Dedifferentiated amniotic fluid mesenchymal stem cell (primary cell): ENCODE results near the gene MRFAP1.
A peak's percentile ranks its signal among the peaks of the same experiment; 100 is the strongest.

Experiments
- DNase-seq: peaks from one replicate; pipeline ENCODE4 v3.0.0-alpha.2; 2016; ENCODE audit errors: extremely low spot score

The MRFAP1 gene

DNA sequence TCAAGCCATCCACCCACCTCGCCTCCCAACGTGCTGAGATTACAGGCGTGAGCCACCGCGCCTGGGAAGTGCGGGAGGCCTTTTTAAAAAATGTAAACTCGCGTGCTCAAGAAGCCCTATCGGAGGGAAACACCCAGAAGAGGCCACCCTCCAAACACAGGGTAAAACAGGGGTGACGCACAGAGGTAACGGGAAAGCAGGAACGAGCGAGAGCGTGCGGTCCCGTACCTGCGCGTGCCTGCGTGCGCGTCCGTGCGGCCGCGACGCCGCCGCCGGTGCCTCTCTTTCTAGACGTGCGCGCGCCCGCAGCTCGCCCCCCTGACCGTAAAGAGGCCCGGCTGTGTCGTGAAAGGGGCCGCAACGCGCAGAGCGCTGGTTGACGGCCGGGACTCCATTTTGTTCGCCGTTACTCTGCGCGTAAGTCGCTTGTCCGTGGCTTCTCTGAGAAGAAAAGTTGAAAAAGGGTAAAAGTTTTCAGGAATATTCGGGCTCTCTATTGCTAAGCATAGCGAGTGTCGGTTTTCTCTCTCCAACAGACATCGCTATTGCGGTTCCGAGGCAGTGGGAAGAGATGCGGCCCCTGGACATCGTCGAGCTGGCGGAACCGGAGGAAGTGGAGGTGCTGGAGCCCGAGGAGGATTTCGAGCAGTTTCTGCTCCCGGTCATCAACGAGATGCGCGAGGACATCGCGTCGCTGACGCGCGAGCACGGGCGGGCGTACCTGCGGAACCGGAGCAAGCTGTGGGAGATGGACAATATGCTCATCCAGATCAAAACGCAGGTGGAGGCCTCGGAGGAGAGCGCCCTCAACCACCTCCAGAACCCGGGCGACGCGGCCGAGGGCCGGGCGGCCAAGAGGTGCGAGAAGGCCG is at the start of gene MRFAP1:
MRFAP1 (plus strand) TSS at position 394 of the 872 bp plus-strand sequence; CDS start at position 572, 178 bp downstream.
- peak; percentile 90 for DNase-seq

DNA sequence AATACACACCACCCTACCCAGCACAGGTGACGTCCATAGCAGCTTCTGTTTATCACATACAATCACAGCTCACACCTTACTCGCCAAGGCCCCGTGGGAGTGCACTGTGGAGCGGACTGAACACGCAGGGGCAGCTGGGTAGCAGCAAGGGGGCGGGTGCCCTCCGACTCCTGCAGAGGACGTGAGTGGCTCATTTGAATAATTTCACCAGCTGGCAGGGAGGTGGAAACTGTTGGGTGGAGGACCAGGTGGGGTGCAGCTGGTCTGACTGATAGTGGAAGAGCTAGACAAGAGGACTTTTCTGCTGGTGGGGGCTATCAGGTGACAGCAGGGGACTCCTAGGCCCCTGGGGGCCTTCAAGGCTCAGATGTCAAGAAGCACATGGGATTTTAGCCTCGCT is 49.2 kb upstream of the MRFAP1 start:
- DNase-seq = no peak

GRCh38 chr4:6591781-6592180 is 48.7 kb upstream of the MRFAP1 start:
- DNase-seq = no peak

DNA sequence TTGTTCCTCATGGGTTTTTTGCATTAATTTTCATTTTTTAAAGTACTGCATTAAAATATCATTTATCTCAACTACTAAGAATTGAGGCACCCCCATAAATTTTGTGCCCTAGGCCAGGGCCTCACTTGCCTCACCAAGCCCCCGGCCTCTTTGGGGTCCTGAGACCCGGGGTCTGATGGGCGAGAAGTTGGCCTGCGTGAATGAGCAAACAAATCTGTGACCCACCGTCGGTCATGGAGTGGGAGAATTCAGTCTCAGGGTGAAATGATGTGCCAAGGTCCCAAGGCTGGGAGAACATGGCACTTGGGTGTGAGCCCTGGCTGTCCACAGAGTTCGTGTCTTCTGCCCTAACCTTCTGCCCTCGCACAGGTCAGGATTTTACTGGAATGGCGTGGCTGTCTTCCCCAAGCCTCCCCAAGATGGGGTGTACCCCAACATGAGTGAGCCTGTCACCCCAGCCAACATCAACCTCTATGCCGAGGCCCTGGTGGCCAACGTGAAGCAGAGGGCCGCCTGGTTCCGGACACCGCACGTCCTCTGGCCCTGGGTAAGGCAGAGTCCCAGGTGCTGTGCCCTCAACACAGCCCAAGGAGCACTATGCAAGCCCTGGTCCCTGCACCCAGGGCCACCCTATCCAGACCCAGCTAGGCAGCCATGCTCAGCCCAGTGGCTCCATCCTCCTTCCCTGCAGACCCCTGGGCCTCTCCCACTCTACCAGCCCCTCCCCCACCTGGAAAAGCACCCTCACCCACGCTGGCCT is 47.5 kb upstream of the MRFAP1 start:
- DNase-seq = no peak

GRCh38 chr4:6594341-6594740 is 46.1 kb upstream of the MRFAP1 start:
- no peak for DNase-seq

- no peak for DNase-seq
Measured at GRCh38 chr4:6594826-6595355, 45.6 kb upstream of the MRFAP1 start.

GRCh38 chr4:6595897-6596537 is 44.5 kb upstream of the MRFAP1 start:
- DNase-seq = no peak

DNA sequence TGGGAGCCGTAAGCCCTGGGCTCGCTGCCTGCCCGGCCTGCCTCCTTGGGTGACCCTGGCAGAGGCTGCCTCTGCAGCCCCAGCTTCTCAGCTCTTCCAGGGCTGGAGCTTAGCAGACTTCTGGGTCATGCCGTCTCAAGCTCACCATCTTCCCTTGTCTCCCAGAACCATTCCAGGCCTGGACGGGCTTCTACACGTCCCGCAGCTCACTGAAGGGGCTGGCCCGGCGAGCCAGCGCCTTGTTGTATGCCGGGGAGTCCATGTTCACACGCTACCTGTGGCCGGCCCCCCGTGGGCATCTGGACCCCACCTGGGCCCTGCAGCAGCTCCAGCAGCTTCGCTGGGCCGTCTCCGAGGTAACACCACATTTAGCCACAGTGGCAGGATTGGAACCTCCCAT is 43.5 kb upstream of the MRFAP1 start:
- no peak for DNase-seq

- no peak for DNase-seq
Measured at GRCh38 chr4:6598127-6598526, 42.4 kb upstream of the MRFAP1 start.

DNA sequence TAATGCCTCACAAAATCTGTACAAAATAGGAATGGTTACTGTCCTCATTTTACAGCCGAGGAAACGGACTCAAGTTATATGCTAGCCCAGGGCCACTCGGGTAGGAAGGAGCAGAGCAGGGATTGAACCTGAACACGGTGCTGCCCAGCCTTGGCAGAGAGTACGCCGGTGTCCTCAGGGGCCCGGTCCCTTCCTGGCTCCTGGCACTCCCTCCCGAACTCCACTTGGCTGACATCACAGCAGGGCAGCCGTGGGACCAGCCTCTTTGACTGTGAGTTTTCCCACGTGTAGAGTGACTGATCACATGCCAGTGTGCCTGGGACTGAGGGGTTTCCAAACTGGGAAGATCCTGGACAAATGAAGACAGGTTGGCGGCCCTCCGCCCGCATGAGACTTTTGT is 41.8 kb upstream of the MRFAP1 start:
- DNase-seq = no peak

GRCh38 chr4:6601661-6602250 is 38.7 kb upstream of the MRFAP1 start:
- no peak for DNase-seq

- DNase-seq = no peak
Measured at GRCh38 chr4:6602289-6602688, 38.2 kb upstream of the MRFAP1 start.

- DNase-seq = no peak
Measured at GRCh38 chr4:6603128-6603527, 37.4 kb upstream of the MRFAP1 start.

DNA sequence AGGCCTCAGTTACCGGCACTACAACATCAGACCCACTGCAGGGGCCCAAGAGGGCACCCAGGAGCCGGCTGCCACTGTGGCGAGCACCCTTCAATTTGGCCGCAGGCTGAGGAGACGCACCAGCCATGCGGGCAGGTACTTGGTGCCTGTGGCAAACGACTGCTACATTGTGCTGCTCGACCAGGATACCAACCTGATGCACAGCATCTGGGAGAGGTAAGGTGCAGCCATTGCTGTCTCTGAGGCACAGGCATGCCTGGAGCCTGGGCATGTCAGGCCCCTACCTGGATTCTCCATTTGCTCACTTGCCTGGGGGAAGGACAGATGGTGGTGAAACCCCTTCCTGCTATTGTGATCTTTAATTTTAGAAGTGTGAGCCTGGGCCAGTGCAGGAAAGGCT is 35.4 kb upstream of the MRFAP1 start:
- no peak for DNase-seq

GRCh38 chr4:6605605-6606004 is 34.9 kb upstream of the MRFAP1 start:
- no peak for DNase-seq

- DNase-seq = no peak
Measured at GRCh38 chr4:6606465-6607235, 33.8 kb upstream of the MRFAP1 start.

- no peak for DNase-seq
Measured at GRCh38 chr4:6607368-6608055, 33.0 kb upstream of the MRFAP1 start.

DNA sequence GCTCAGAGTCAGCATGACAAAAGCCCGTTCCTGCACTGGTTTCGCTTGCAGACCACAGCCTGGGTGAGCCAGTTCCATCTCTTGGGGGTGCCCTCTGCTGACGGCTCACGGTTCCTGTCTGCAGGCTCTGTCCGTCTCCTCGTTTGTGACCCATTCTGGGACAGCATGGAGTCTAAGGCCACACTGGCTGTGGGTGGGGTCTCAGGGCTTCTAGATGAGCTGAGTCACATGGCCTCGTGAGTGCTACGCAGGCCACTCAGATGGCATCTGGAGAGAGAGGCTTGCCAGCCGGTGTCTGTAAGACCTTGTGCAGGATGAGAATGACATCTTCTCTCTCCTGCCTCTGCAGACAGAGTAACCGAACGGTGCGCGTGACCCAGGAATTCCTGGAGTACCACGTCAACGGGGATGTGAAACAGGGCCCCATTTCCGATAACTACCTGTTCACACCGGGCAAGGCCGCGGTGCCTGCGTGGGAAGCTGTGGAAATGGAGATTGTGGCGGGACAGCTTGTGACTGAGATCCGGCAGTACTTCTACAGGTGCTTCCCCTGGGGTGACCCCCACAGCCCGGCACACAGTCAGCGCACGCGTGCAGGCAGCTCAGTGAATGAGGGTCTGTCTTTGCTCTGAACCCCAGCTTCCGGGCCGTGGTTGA is 31.6 kb upstream of the MRFAP1 start:
- no peak for DNase-seq

DNA sequence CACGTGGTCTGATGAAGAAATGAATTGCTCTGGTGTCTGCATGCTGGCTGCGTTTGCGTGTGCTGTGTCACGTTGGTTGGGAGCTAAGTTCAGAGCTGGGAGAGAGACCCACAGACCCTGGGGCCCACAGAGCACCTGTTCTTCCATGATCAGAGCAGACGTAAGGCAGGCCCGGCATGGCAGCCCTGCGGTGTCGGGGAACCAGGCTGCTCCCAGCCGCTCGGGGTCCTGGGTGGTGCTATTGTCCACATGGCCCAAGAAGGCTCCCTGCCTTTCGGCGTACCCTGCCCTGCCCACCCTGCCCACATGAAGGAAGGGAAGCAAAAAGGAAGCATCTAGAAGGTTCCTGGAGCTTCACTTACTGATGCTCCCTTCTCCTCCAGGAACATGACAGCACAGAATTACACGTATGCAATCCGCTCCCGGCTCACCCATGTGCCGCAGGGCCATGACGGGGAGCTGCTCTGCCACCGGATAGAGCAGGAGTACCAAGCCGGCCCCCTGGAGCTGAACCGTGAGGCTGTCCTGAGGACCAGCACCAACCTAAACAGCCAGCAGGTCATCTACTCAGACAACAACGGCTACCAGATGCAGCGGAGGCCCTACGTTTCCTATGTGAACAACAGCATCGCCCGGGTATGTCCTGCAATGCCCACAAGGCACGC is 30.9 kb upstream of the MRFAP1 start:
- DNase-seq = no peak
